KMS-11 (cell line): ENCODE results near the gene TRIM31.

Experiments used
- H2AFZ ChIP-seq: fragments of 200-600 bp; sonication (generic); 2 replicates; pipeline ENCODE4 v1.6.1; 2016; ENCODE audit warnings: antibody characterized with exemption, mixed run types, low read depth
- H3K27ac ChIP-seq: fragments of 200-600 bp; sonication (generic); 2 replicates; pipeline ENCODE4 v1.6.1; 2016; ENCODE audit warnings: mild to moderate bottlenecking, mixed run types
- H3K27me3 ChIP-seq: fragments of 200-600 bp; sonication (generic); 2 replicates; pipeline ENCODE4 v1.6.1; 2017; ENCODE audit warnings: mild to moderate bottlenecking, low read depth, mixed run types, moderate library complexity; ENCODE audit not compliant: insufficient read depth
- H3K36me3 ChIP-seq: fragments of 200-600 bp; sonication (generic); 2 replicates; pipeline ENCODE4 v1.6.1; 2017; ENCODE audit warnings: mild to moderate bottlenecking, mixed run types; ENCODE audit not compliant: insufficient read depth
- H3K4me1 ChIP-seq: fragments of 200-600 bp; sonication (generic); 2 replicates; pipeline ENCODE4 v1.6.1; 2016; ENCODE audit warnings: mild to moderate bottlenecking, low read depth, mixed run types; ENCODE audit not compliant: poor library complexity, severe bottlenecking
- H3K4me2 ChIP-seq: fragments of 200-600 bp; sonication (generic); 2 replicates; pipeline ENCODE4 v1.7.0; 2016; ENCODE audit warnings: mild to moderate bottlenecking, mixed run types
- H3K4me3 ChIP-seq: fragments of 200-600 bp; sonication (generic); IDR thresholded peaks from 2 replicates; pipeline ENCODE4 v1.6.1; 2017; ENCODE audit warnings: low read depth, low read length, mixed read lengths; ENCODE audit not compliant: insufficient read depth
- H3K79me2 ChIP-seq: fragments of 200-600 bp; sonication (generic); 2 replicates; pipeline ENCODE4 v1.6.1; 2016; ENCODE audit warnings: low read depth, mixed run types; ENCODE audit not compliant: insufficient read depth
- H3K9ac ChIP-seq: fragments of 200-600 bp; sonication (generic); 2 replicates; pipeline ENCODE4 v1.6.1; 2016; ENCODE audit warnings: mild to moderate bottlenecking, mixed run types
- H4K20me1 ChIP-seq: fragments of 200-600 bp; sonication (generic); 2 replicates; pipeline ENCODE4 v1.6.1; 2016; ENCODE audit warnings: mild to moderate bottlenecking, mixed run types; ENCODE audit not compliant: insufficient read depth
- TF ChIP-seq, protein P1 (sequence below): fragments of 200-600 bp; sonication (generic); conservative IDR thresholded peaks from 2 replicates; pipeline ENCODE4 v1.6.1; 2017; ENCODE audit warnings: low read depth, mild to moderate bottlenecking, antibody characterized with exemption, low read length, moderate library complexity, mixed read lengths

TRIM31 gene

DNA sequence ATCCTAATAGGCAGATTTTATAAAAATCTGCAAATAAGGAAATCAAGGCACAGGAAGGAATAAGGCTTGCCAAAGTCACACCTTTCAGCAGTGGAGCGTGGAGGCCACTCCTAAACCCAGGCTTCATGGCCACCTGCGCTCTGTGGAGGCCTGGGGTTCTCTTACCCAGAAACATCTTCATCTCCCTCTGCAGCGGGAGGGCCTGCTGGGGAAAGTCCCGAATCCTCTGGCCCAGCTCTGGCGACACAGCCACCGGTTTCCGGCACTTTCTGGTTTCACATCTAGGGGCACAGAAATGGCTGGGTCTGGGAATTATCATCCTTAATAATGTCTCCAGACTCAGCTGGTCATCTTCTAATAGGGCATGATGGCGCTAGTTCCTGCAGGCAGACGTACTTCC lies 43.9 kb upstream of the TRIM31 start:
- TF ChIP-seq, protein P1, sequence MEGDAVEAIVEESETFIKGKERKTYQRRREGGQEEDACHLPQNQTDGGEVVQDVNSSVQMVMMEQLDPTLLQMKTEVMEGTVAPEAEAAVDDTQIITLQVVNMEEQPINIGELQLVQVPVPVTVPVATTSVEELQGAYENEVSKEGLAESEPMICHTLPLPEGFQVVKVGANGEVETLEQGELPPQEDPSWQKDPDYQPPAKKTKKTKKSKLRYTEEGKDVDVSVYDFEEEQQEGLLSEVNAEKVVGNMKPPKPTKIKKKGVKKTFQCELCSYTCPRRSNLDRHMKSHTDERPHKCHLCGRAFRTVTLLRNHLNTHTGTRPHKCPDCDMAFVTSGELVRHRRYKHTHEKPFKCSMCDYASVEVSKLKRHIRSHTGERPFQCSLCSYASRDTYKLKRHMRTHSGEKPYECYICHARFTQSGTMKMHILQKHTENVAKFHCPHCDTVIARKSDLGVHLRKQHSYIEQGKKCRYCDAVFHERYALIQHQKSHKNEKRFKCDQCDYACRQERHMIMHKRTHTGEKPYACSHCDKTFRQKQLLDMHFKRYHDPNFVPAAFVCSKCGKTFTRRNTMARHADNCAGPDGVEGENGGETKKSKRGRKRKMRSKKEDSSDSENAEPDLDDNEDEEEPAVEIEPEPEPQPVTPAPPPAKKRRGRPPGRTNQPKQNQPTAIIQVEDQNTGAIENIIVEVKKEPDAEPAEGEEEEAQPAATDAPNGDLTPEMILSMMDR, result no peak
- H3K27ac ChIP-seq, result no peak overlapping the region
- H3K79me2 ChIP-seq, result no peaks in the 10 kb centered on the region

GRCh38 chr6:30156262-30156599 lies 43.3 kb upstream of the TRIM31 start:
- peaks cover 3% of the 10 kb centered on the region for H3K4me1 ChIP-seq
- H3K79me2 ChIP-seq, result no peaks in the 10 kb centered on the region
- no peaks in the 10 kb centered on the region for H3K36me3 ChIP-seq
- no peak overlapping the region for H3K4me3 ChIP-seq
- no peaks in the 10 kb centered on the region for H3K27me3 ChIP-seq
- no peak overlapping the region for H2AFZ ChIP-seq
- no peaks in the 10 kb centered on the region for H4K20me1 ChIP-seq
- TF ChIP-seq, protein P1, result no peak
- H3K4me2 ChIP-seq, result no peak overlapping the region; the same call in 1 of the 2 replicates
- no peak overlapping the region for H3K27ac ChIP-seq
- no peak overlapping the region for H3K9ac ChIP-seq

More for the DNA sequence above, 43.9 kb upstream of the TRIM31 start:
- Histone ChIP-seq H3K9ac (no peak overlapping the region), H3K4me1 (peaks cover 3% of the 10 kb centered on the region), H2AFZ (no peak overlapping the region), H3K4me2 (no peak overlapping the region; the same call in 1 of the 2 replicates), H3K27me3 (no peaks in the 10 kb centered on the region), H3K36me3 (no peaks in the 10 kb centered on the region), H3K4me3 (no peak overlapping the region), H4K20me1 (no peaks in the 10 kb centered on the region)

GRCh38 chr6:30155520-30156261 lies 42.8 kb upstream of the TRIM31 start:
- Histone ChIP-seq H2AFZ (no peak overlapping the region), H3K9ac (no peak overlapping the region), H3K27ac (no peak overlapping the region), H3K4me2 (no peak overlapping the region; the same call in 1 of the 2 replicates), H3K79me2 (no peaks in the 10 kb centered on the region), H4K20me1 (no peaks in the 10 kb centered on the region), H3K36me3 (no peaks in the 10 kb centered on the region), H3K4me1 (peaks cover 3% of the 10 kb centered on the region), H3K27me3 (no peaks in the 10 kb centered on the region), H3K4me3 (no peak overlapping the region)
- TF ChIP-seq, protein P1, result no peak

DNA sequence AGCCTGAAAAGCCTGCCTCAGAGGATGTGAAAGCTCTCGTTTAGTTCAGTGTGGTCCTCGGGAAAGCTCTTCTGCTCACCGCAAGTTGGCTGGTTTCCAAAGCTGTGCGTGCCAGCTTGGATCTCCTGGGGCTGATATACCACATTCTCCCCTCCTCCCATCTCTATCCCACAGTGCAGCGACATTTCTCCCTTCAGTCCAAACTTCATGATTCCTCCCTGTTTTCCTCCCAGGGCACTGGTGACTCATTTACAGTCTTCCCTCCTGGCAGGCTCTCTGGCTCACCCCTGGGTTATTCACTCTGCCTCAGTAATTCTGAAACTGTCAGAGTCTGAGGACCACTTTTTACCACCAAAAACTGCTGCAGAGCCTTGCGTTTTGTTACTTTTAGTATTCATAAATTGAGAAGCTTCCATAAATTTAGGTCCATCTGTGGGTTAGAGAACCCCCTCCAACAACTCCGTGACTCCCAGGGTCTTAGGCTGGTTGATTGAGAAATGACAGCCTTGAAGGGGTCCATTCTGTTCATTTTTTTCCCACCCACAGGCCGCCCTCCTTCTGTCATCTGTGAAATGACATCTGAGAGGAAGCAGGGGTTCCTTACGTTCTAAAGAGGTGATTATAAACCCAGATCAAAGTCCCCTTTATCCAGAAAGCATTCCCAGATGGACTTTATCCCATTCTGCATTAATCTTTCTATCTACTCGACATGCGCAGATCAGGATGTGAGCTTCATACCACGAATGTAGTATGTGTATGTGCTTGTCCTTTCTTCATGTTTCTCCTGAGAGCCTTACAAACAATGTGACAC lies 42.0 kb upstream of the TRIM31 start:
- H4K20me1 ChIP-seq, result no peaks in the 10 kb centered on the region
- no peaks in the 10 kb centered on the region for H3K27me3 ChIP-seq
- peaks cover 3% of the 10 kb centered on the region for H3K4me1 ChIP-seq
- TF ChIP-seq, protein P1, result no peak
- no peak overlapping the region for H2AFZ ChIP-seq
- no peak overlapping the region for H3K4me3 ChIP-seq
- no peak overlapping the region for H3K4me2 ChIP-seq
- H3K9ac ChIP-seq, result no peak overlapping the region
- H3K79me2 ChIP-seq, result no peaks in the 10 kb centered on the region
- no peak overlapping the region for H3K27ac ChIP-seq
- H3K36me3 ChIP-seq, result no peaks in the 10 kb centered on the region
